IMR-90 (cell line): Measurements from ENCODE around the gene ATP11A. TPM values are rescaled to one million over a fixed set of nuclear protein-coding genes. Genes with fewer than 3 reads are reported as not detected.

Experiments used
- ATAC-seq: fragments of 200-7000 bp; cut with Tn5 transposase; 2 replicates; pipeline ENCODE4 v1.9.1; 2020; ENCODE audit warnings: low read depth, mild to moderate bottlenecking, moderate library complexity
- BruUV-seq: library from RNA; stranded (reverse); fragments of 400-500 nt; replicated peaks from 2 replicates; lab custom pipeline; 2021; lab: Mats Ljungman, UMichigan
- CTCF ChIA-PET: fragments of 300-600 bp; formaldehyde crosslinking; extraction: SDS; loops from one replicate; lab custom pipeline; 2021; ENCODE audit warnings: antibody characterized with exemption; lab: Yijun Ruan, JAX
- POLR2A ChIA-PET: fragments of 300-600 bp; sonication (Branson Sonifier 250); formaldehyde crosslinking; loops from one replicate; lab custom pipeline; 2022; ENCODE audit warnings: antibody characterized with exemption; ENCODE audit not compliant: unreplicated experiment; lab: Charles Lee
- DNase-seq: peaks from one replicate; pipeline ENCODE4 v3.0.0; 2013
- H2AFZ ChIP-seq: replicated peaks from 2 replicates; pipeline ENCODE3; 2013; ENCODE audit warnings: low read length, mild to moderate bottlenecking; ENCODE audit not compliant: poor library complexity
- H2AK5ac ChIP-seq: 2 replicates; pipeline ENCODE4 v1.6.1; 2013; ENCODE audit warnings: low read depth, low read length, inconsistent platforms
- H2AK9ac ChIP-seq: replicated peaks from 2 replicates; pipeline ENCODE3; 2013; ENCODE audit warnings: mild to moderate bottlenecking, low read depth, low read length, moderate library complexity; ENCODE audit not compliant: poor library complexity
- H2BK120ac ChIP-seq: 2 replicates; pipeline ENCODE4 v1.6.1; 2013; ENCODE audit warnings: low read depth, low read length, inconsistent platforms
- H2BK15ac ChIP-seq: 3 replicates; pipeline ENCODE4 v1.6.1; 2013; ENCODE audit warnings: low read depth, low read length, inconsistent platforms
- H2BK20ac ChIP-seq: 2 replicates; pipeline ENCODE4 v1.6.1; 2013; ENCODE audit warnings: low read depth, mild to moderate bottlenecking, inconsistent platforms, low read length, moderate library complexity
- H2BK5ac ChIP-seq: 2 replicates; pipeline ENCODE4 v1.6.1; 2013; ENCODE audit warnings: mild to moderate bottlenecking, low read depth, low read length, inconsistent platforms; ENCODE audit not compliant: poor library complexity, severe bottlenecking
- H3K14ac ChIP-seq: replicated peaks from 2 replicates; pipeline ENCODE4 v1.6.1; 2013; ENCODE audit warnings: low read depth, low read length, inconsistent platforms
- H3K18ac ChIP-seq: 2 replicates; pipeline ENCODE4 v1.6.1; 2013; ENCODE audit warnings: low read depth, low read length, control low read depth
- H3K23ac ChIP-seq: 2 replicates; pipeline ENCODE4 v1.6.1; 2013; ENCODE audit warnings: low read depth, low read length, inconsistent platforms
- H3K27ac ChIP-seq: 2 replicates; pipeline ENCODE4 v1.5.1; 2013; ENCODE audit warnings: mild to moderate bottlenecking, control low read depth, low read length; ENCODE audit not compliant: insufficient read depth
- H3K27me3 ChIP-seq: 2 replicates; pipeline ENCODE4 v1.6.1; 2013; ENCODE audit warnings: low read length; ENCODE audit not compliant: control insufficient read depth, insufficient read depth
- H3K36me3 ChIP-seq: 2 replicates; pipeline ENCODE4 v1.6.1; 2013; ENCODE audit warnings: low read length, mixed read lengths; ENCODE audit not compliant: control insufficient read depth, insufficient read depth
- H3K4ac ChIP-seq: 2 replicates; pipeline ENCODE4 v1.6.1; 2013; ENCODE audit warnings: low read depth, low read length, inconsistent platforms
- H3K4me1 ChIP-seq: 2 replicates; pipeline ENCODE4 v1.6.1; 2013; ENCODE audit warnings: low read length, mixed read lengths; ENCODE audit not compliant: control insufficient read depth, insufficient read depth
- H3K4me2 ChIP-seq: 2 replicates; pipeline ENCODE4 v1.6.1; 2013; ENCODE audit warnings: low read depth, mild to moderate bottlenecking, control low read depth, low read length, moderate library complexity
- H3K4me3 ChIP-seq: 2 replicates; pipeline ENCODE4 v1.5.1; 2013; ENCODE audit warnings: low read depth, mild to moderate bottlenecking, control low read depth, low read length, moderate library complexity; ENCODE audit not compliant: insufficient read depth
- H3K56ac ChIP-seq: 2 replicates; pipeline ENCODE4 v1.6.1; 2013; ENCODE audit warnings: low read length, inconsistent platforms; ENCODE audit not compliant: insufficient read depth; ENCODE audit errors: extremely low read depth
- H3K79me1 ChIP-seq, 2 experiments: 2 replicates each; pipeline ENCODE4 v1.6.1; 2013; ENCODE audit warnings: low read length in 2 of 2, inconsistent platforms in 1 of 2, low read depth in 1 of 2
- H3K9ac ChIP-seq: 2 replicates; pipeline ENCODE4 v1.6.1; 2013; ENCODE audit warnings: low read depth, low read length, control low read depth
- H3K9me1 ChIP-seq: 2 replicates; pipeline ENCODE4 v1.6.1; 2013; ENCODE audit warnings: low read length, inconsistent platforms; ENCODE audit not compliant: insufficient read depth
- H3K9me3 ChIP-seq: 2 replicates; pipeline ENCODE4 v1.6.1; 2013; ENCODE audit warnings: low read length; ENCODE audit not compliant: control insufficient read depth, insufficient read depth
- H4K20me1 ChIP-seq: 2 replicates; pipeline ENCODE4 v1.6.1; 2013; ENCODE audit warnings: low read length, inconsistent platforms; ENCODE audit not compliant: insufficient read depth
- H4K5ac ChIP-seq: 2 replicates; pipeline ENCODE4 v1.6.1; 2013; ENCODE audit warnings: mild to moderate bottlenecking, low read depth, low read length, control low read depth
- H4K8ac ChIP-seq, 2 experiments: 2 replicates each; pipeline ENCODE4 v1.6.1; 2013; ENCODE audit warnings: low read depth in 2 of 2, low read length in 2 of 2, control low read depth in 1 of 2, inconsistent platforms in 1 of 2
- H4K91ac ChIP-seq: 2 replicates; pipeline ENCODE4 v1.6.1; 2013; ENCODE audit warnings: low read depth, low read length, inconsistent platforms; ENCODE audit not compliant: insufficient read depth
- CEBPB ChIP-seq: IDR thresholded peaks from 2 replicates; pipeline ENCODE4 v1.6.1; 2012; ENCODE audit warnings: low read depth, low read length, improper control_type of control experiment
- POLR2A ChIP-seq: IDR thresholded peaks from 2 replicates; pipeline ENCODE4 v1.6.1; 2012; ENCODE audit warnings: mild to moderate bottlenecking, low read depth, low read length
- SMC3 ChIP-seq: fragments of 150-350 bp; IDR thresholded peaks from 2 replicates; pipeline ENCODE4 v1.6.1; 2016; ENCODE audit warnings: low read depth, mild to moderate bottlenecking, antibody characterized with exemption, low read length, moderate library complexity
- WGBS, 2 experiments: methylation state at CpG; one replicate each; pipeline versions ENCODE4 v1.1.5 to v1.1.7; 2013; ENCODE audit warnings: missing lambda C conversion rate in 2 of 2; ENCODE audit not compliant: insufficient read length in 1 of 2; ENCODE audit errors: extremely low coverage in 2 of 2; 5-methylcytosine and 5-hydroxymethylcytosine counted together
- dilution Hi-C: fragments of 300-500 bp; cut with HindIII; formaldehyde crosslinking; loops from one replicate; pipeline ENCODE4 v1.14.3; 2018; ENCODE audit warnings: low sequenced_read_pairs; ENCODE audit not compliant: unreplicated experiment
- in situ Hi-C: fragments of 300-500 bp; cut with MboI; formaldehyde crosslinking; loops from 3 replicates; pipeline ENCODE4 v1.14.3; 2019; ENCODE audit warnings: low sequenced_read_pairs, inconsistent platforms, mixed read lengths
- intact Hi-C: fragments of 100-400 bp; cut with micrococcal nuclease; formaldehyde crosslinking; loops from 2 replicates; pipeline ENCODE4 v1.10.0; 2022
- polyA plus RNA-seq, 3 experiments: library from polyadenylated mRNA; depleted of rRNA; stranded (reverse); fragments of >200 nt; gene quantifications; 2 replicates each; pipeline ENCODE4 v1.2.3, GENCODE V29; 2012; ENCODE audit warnings: low replicate concordance in 1 of 3
- total RNA-seq: library from RNA; depleted of rRNA; stranded (reverse); fragments of >200 nt; gene quantifications from 2 replicates; pipeline ENCODE4 v1.2.3, GENCODE V29; 2012

The ATP11A gene
- total and polyA plus RNA-seq, 2 of the 4 experiments (the other 2 are of a cell fraction), result 8.4 to 12.0 TPM

- H2BK20ac ChIP-seq, result no peak overlapping the region
- H2AK9ac ChIP-seq, result no peak overlapping the region
- intact Hi-C loops, result no loop called here
- no peak overlapping the region for H4K5ac ChIP-seq
- H2BK5ac ChIP-seq, result no peak overlapping the region
- H3K18ac ChIP-seq, result no peak overlapping the region
- WGBS, 2 experiments, result 87% methylated on average over 3 of the region's 20 CpGs; no CpG with 5 or more reads in 1 of the 2 experiments
- in situ Hi-C loops, result no loop called here
- H2BK120ac ChIP-seq, result no peak overlapping the region
- H2BK15ac ChIP-seq, result no peak overlapping the region
- H3K27ac ChIP-seq, result no peak overlapping the region
- CTCF ChIA-PET, result no interaction called here
- H2AFZ ChIP-seq, result no peak overlapping the region
- H3K23ac ChIP-seq, result no peak overlapping the region
- H4K91ac ChIP-seq, result no peak overlapping the region
- H3K9me1 ChIP-seq, result no peaks in the 10 kb centered on the region; the same call in 1 of the 2 replicates
- H3K56ac ChIP-seq, result no peak overlapping the region
- no peaks in the 10 kb centered on the region for H3K4me1 ChIP-seq
- BruUV-seq, result no TSS peak
- no peaks in the 10 kb centered on the region for H3K36me3 ChIP-seq
- H4K20me1 ChIP-seq, result no peaks in the 10 kb centered on the region
- no peaks in the 10 kb centered on the region for H3K79me1 ChIP-seq
- DNase-seq (no peak), ATAC-seq (no peak)
- dilution Hi-C loops, result no loop called here
- no peak overlapping the region for H3K9ac ChIP-seq
- POLR2A ChIA-PET, result no interaction called here
- no peak overlapping the region for H2AK5ac ChIP-seq
- H3K4me2 ChIP-seq, result no peak overlapping the region
- H4K8ac ChIP-seq, result no peak overlapping the region
- no peak overlapping the region for H3K14ac ChIP-seq
- TF ChIP-seq SMC3 (no peak), POLR2A (no peak), CEBPB (no peak)
- H3K27me3 ChIP-seq, result peaks cover 18% of the 10 kb centered on the region
- H3K9me3 ChIP-seq, result no peaks in the 10 kb centered on the region
- no peak overlapping the region for H3K4me3 ChIP-seq
- H3K4ac ChIP-seq, result no peak overlapping the region
Measured at GRCh38 chr13:112679932-112680677, 9.7 kb upstream of the ATP11A start.
